B cell (primary cell): Measurements from ENCODE around the gene PTPN14. TPM values are rescaled to one million over a fixed set of nuclear protein-coding genes. Genes with fewer than 3 reads are reported as not detected.

ENCODE experiments used
- ATAC-seq: fragments of 200-7000 bp; cut with Tn5 transposase; one replicate; pipeline ENCODE4 v1.10.0; 2021; ENCODE audit warnings: low read depth, mild to moderate bottlenecking, moderate number of reproducible peaks, moderate library complexity
- CTCF ChIA-PET: fragments of 350-600 bp; sonication (Branson Sonifier 250); formaldehyde crosslinking; loops from one replicate; lab custom pipeline; 2021; ENCODE audit warnings: antibody characterized with exemption, inconsistent platforms; lab: Charles Lee
- POLR2A ChIA-PET: fragments of 350-600 bp; sonication (Branson Sonifier 250); formaldehyde crosslinking; loops from one replicate; lab custom pipeline; 2021; ENCODE audit warnings: antibody characterized with exemption; lab: Charles Lee
- DNase-seq: peaks from one replicate; pipeline ENCODE4 v3.0.0; 2013
- H2AFZ ChIP-seq: 2 replicates; pipeline ENCODE4 v1.6.1; 2012; ENCODE audit warnings: mild to moderate bottlenecking, low read depth, low read length; ENCODE audit not compliant: insufficient read depth, poor library complexity, severe bottlenecking
- H3K27ac ChIP-seq, 2 donors: 1 replicate in 1 of 2; 2 replicates in 1 of 2; pipeline ENCODE4 v1.5.1; 2012 to 2013; ENCODE audit warnings: low read length in 2 of 2, mild to moderate bottlenecking in 2 of 2, moderate library complexity in 1 of 2
- H3K27me3 ChIP-seq, 4 experiments: fragments of 200-600 bp in 1 of 4; sonication (generic) in 1 of 4; replicated peaks in 1 of 4; 1 replicate in 2 of 4; 2 replicates in 2 of 4; pipeline versions ENCODE4 v1.6.1 to v1.7.0; 2013 to 2016; ENCODE audit warnings: low read length in 3 of 4, mild to moderate bottlenecking in 2 of 4, mixed read lengths in 1 of 4, moderate library complexity in 1 of 4; ENCODE audit not compliant: insufficient read depth in 4 of 4, control insufficient read depth in 3 of 4; ENCODE audit errors: control extremely low read depth in 1 of 4
- H3K36me3 ChIP-seq, 2 experiments: replicated peaks in 1 of 2; 1 replicate in 1 of 2; 2 replicates in 1 of 2; pipeline versions ENCODE4 v1.6.1 to v1.7.1; 2013; ENCODE audit warnings: low read length in 1 of 2; ENCODE audit not compliant: insufficient read depth in 2 of 2, control insufficient read depth in 1 of 2; ENCODE audit errors: control extremely low read depth in 1 of 2, extremely low read depth in 1 of 2
- H3K4me1 ChIP-seq, 2 donors: fragments of 200-600 bp in 1 of 2; sonication (generic) in 1 of 2; 1 replicate in 1 of 2; 2 replicates in 1 of 2; pipeline versions ENCODE4 v1.5.1 to v1.6.1; 2013 to 2017; ENCODE audit warnings: low read length in 2 of 2; ENCODE audit not compliant: control insufficient read depth in 2 of 2, insufficient read depth in 2 of 2
- H3K4me2 ChIP-seq: replicated peaks from 2 replicates; pipeline ENCODE3; 2012; ENCODE audit warnings: mild to moderate bottlenecking, low read depth, low read length; ENCODE audit not compliant: poor library complexity, severe bottlenecking
- H3K4me3 ChIP-seq, 5 experiments: fragments of 200-600 bp in 1 of 5; sonication (generic) in 1 of 5; 1 replicate in 3 of 5; 2 replicates in 2 of 5; pipeline versions ENCODE4 v1.5.1 to v1.7.0; 2011 to 2016; ENCODE audit warnings: low read length in 4 of 5, mild to moderate bottlenecking in 4 of 5, low read depth in 2 of 5, control low read depth in 1 of 5, moderate library complexity in 1 of 5; ENCODE audit not compliant: insufficient read depth in 1 of 5; ENCODE audit errors: control extremely low read depth in 1 of 5, extremely low read depth in 1 of 5
- H3K79me2 ChIP-seq: fragments of 200-600 bp; sonication (generic); one replicate; pipeline ENCODE4 v1.6.0; 2016; ENCODE audit warnings: low read length; ENCODE audit not compliant: control insufficient read depth, insufficient read depth
- H3K9ac ChIP-seq: fragments of 200-600 bp; sonication (generic); 2 replicates; pipeline ENCODE4 v1.6.1; 2017; ENCODE audit warnings: mild to moderate bottlenecking, low read length, moderate library complexity
- H3K9me3 ChIP-seq, 3 donors: one replicate each; pipeline versions ENCODE4 v1.6.1 to v1.7.1; 2013; ENCODE audit warnings: low read length in 2 of 3; ENCODE audit not compliant: control insufficient read depth in 2 of 3, insufficient read depth in 1 of 3; ENCODE audit errors: control extremely low read depth in 1 of 3
- H4K20me1 ChIP-seq: 2 replicates; pipeline ENCODE4 v1.6.0; 2012; ENCODE audit warnings: mild to moderate bottlenecking, low read length; ENCODE audit not compliant: insufficient read depth, control insufficient read depth, poor library complexity, severe bottlenecking
- H3K27ac Mint-ChIP-seq: one replicate; pipeline ENCODE4 v1.8.0; 2021; ENCODE audit warnings: mixed read lengths
- H3K27me3 Mint-ChIP-seq: one replicate; pipeline ENCODE4 v1.8.0; 2021; ENCODE audit warnings: mixed read lengths
- H3K4me1 Mint-ChIP-seq: one replicate; pipeline ENCODE4 v1.8.0; 2021; ENCODE audit warnings: mixed read lengths
- H3K4me3 Mint-ChIP-seq: one replicate; pipeline ENCODE4 v1.8.0; 2021; ENCODE audit warnings: mixed read lengths
- H3K9me3 Mint-ChIP-seq: one replicate; pipeline ENCODE4 v1.8.0; 2022; ENCODE audit warnings: mixed read lengths; ENCODE audit not compliant: insufficient read depth
- CTCF ChIP-seq: fragments of 200-600 bp; IDR thresholded peaks from one replicate; pipeline ENCODE4 v1.8.0; 2022; ENCODE audit warnings: antibody characterized with exemption, mild to moderate bottlenecking
- EZH2 ChIP-seq: IDR thresholded peaks from 2 replicates; pipeline ENCODE4 v1.6.1; 2012; ENCODE audit warnings: borderline replicate concordance, low read depth, mild to moderate bottlenecking, moderate library complexity, low read length; ENCODE audit not compliant: insufficient read depth, poor library complexity, severe bottlenecking
- WGBS: methylation state at CpG from one replicate; pipeline ENCODE4 v1.1.5; 2013; ENCODE audit warnings: missing lambda C conversion rate; ENCODE audit not compliant: insufficient coverage; 5-methylcytosine and 5-hydroxymethylcytosine counted together
- intact Hi-C: fragments of 100-400 bp; cut with micrococcal nuclease; formaldehyde crosslinking; loops from one replicate; pipeline ENCODE4 v1.10.0; 2022
- polyA plus RNA-seq: library from polyadenylated mRNA; depleted of rRNA; stranded (reverse); fragments of >200 nt; gene quantifications from 2 replicates; pipeline ENCODE4 v1.2.3, GENCODE V29; 2012
- total RNA-seq, 2 donors: library from RNA; stranded (reverse); fragments of 120-200 nt in 1 of 2; gene quantifications; 1 replicate in 1 of 2; 2 replicates in 1 of 2; pipeline versions ENCODE4 v1.2.3 to v1.2.4, GENCODE V29; 2013 to 2022

Gene PTPN14
- total and polyA plus RNA-seq, 2 donors (not counting 1 experiment from before 2014, with no cell fraction given), result under 0.01 TPM; not detected in 1

- TF ChIP-seq EZH2 (no peak), CTCF (no peak)
These were observed 98.2 kb downstream of the PTPN14 start for GRCh38 chr1:214453109-214453722.

GRCh38 chr1:214452152-214452784, 99.1 kb downstream of the PTPN14 start:
- no peaks in the 10 kb centered on the region for H3K4me1 ChIP-seq
- DNase-seq (no peak), ATAC-seq (no peak)
- Mint-ChIP-seq H3K9me3 (no peaks in the 10 kb centered on the region), H3K4me3 (no peak overlapping the region), H3K4me1 (no peaks in the 10 kb centered on the region), H3K27me3 (peaks cover 4% of the 10 kb centered on the region), H3K27ac (no peak overlapping the region)
- H3K4me2 ChIP-seq, result no peak overlapping the region
- no peak overlapping the region for H3K9ac ChIP-seq
- H4K20me1 ChIP-seq, result no peaks in the 10 kb centered on the region
- no peak overlapping the region for H3K4me3 ChIP-seq
- intact Hi-C loops, result no loop called here
- ChIA-PET CTCF (no interaction called here), POLR2A (no interaction called here)
- TF ChIP-seq EZH2, result no peak
- no peak for TF ChIP-seq CTCF
- H3K79me2 ChIP-seq, result no peaks in the 10 kb centered on the region
- no peaks in the 10 kb centered on the region for H3K27me3 ChIP-seq
- no peaks in the 10 kb centered on the region for H3K9me3 ChIP-seq
- H3K36me3 ChIP-seq, result no peaks in the 10 kb centered on the region
- H2AFZ ChIP-seq, result no peak overlapping the region
- 94% methylated on average over 2 of the region's 10 CpGs for WGBS
- no peak overlapping the region for H3K27ac ChIP-seq

More at GRCh38 chr1:214453109-214453722, 98.2 kb downstream of the PTPN14 start:
- peaks cover 4% of the 10 kb centered on the region for H3K27me3 Mint-ChIP-seq
- POLR2A ChIA-PET, result no interaction called here
- CTCF ChIA-PET, result no interaction called here
- ATAC-seq, result no peak
- no peak overlapping the region for H3K27ac Mint-ChIP-seq
- H3K4me1 Mint-ChIP-seq, result no peaks in the 10 kb centered on the region
- Histone ChIP-seq H3K4me1 (no peaks in the 10 kb centered on the region), H4K20me1 (no peaks in the 10 kb centered on the region), H2AFZ (no peak overlapping the region), H3K79me2 (no peaks in the 10 kb centered on the region), H3K27me3 (no peaks in the 10 kb centered on the region), H3K4me3 (no peak overlapping the region), H3K9ac (no peak overlapping the region), H3K4me2 (no peak overlapping the region), H3K9me3 (no peaks in the 10 kb centered on the region), H3K36me3 (no peaks in the 10 kb centered on the region), H3K27ac (no peak overlapping the region)
- no peak overlapping the region for H3K4me3 Mint-ChIP-seq
- intact Hi-C loops, result no loop called here
- DNase-seq, result no peak
- no peaks in the 10 kb centered on the region for H3K9me3 Mint-ChIP-seq
- WGBS, result no CpG with 5 or more reads among the region's 3 CpGs
